ENCODE results near the gene LNPEP. TPM values are rescaled to one million over a fixed set of nuclear protein-coding genes. Genes with fewer than 3 reads are reported as not detected.

The LNPEP gene
- total RNA-seq, 1 donor from 2014 or later, result 36.3 TPM

DNA sequence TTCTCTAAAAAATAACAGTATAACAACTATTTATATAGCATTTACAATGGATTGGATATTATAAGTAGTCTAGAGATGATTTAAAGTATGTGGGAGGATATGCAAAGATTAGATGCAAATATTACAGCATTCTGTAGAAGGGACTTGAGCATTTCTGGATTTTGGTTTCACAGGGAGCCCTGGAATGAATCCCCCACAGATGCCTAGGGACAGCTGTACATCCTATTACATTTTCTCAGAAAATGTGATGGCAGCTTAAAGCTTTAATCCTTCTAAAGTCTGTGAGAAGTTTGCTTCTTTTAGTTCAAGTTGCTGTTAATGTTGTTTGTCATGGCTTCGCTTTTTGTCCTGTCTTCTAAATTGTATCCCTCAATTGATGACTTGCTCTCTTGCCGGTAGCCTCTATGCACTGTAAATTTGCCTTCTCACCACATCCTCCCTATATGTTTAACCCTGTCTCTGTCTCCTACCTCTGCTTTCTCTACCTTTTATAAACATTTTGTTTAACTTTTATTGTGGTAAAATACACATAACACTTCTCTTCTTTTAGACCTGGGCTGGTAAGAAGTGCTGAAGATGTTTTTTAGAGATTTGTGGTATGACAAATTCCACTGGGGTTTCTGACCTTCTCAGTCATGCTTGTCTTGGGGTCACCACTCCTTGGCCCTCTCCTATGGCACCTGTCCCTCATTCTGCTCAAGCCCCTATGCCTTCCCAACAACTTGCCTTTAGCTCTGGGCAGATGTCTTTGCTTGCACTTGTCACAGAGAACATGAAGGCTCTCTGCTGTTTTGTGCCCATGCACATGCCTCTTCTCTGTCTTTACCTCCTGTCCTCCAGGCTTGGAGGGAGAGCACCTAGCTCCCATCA lies 37.9 kb downstream of the LNPEP start:
- no peaks in the 10 kb centered on the region for H3K27me3 ChIP-seq (ENCODE audit: insufficient read depth, low read length)
- no peaks in the 10 kb centered on the region for H3K9me3 Mint-ChIP-seq (ENCODE audit: unreplicated experiment)
- peaks cover 2% of the 10 kb centered on the region for H3K4me1 ChIP-seq (ENCODE audit: insufficient read depth, low read length)
- no peak overlapping the region for H3K4me2 ChIP-seq (ENCODE audit: low read length)
- TF ChIP-seq EZH2 (IDR thresholded peaks at IDR 0.05; ENCODE audit: insufficient read depth, low read length), result no peak
- TF ChIP-seq, protein P1, sequence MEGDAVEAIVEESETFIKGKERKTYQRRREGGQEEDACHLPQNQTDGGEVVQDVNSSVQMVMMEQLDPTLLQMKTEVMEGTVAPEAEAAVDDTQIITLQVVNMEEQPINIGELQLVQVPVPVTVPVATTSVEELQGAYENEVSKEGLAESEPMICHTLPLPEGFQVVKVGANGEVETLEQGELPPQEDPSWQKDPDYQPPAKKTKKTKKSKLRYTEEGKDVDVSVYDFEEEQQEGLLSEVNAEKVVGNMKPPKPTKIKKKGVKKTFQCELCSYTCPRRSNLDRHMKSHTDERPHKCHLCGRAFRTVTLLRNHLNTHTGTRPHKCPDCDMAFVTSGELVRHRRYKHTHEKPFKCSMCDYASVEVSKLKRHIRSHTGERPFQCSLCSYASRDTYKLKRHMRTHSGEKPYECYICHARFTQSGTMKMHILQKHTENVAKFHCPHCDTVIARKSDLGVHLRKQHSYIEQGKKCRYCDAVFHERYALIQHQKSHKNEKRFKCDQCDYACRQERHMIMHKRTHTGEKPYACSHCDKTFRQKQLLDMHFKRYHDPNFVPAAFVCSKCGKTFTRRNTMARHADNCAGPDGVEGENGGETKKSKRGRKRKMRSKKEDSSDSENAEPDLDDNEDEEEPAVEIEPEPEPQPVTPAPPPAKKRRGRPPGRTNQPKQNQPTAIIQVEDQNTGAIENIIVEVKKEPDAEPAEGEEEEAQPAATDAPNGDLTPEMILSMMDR (IDR thresholded peaks at IDR 0.05; ENCODE audit: insufficient read depth, low read depth, low read length), result no peak
- peaks cover 34% of the 10 kb centered on the region for H4K20me1 ChIP-seq (ENCODE audit: insufficient read depth, low read length)
- H3K36me3 Mint-ChIP-seq (ENCODE audit: low read depth, unreplicated experiment), result no peaks in the 10 kb centered on the region
- H3K27ac ChIP-seq (ENCODE audit: low read depth, low read length), result no peak overlapping the region
- no peak overlapping the region for H3K4me3 ChIP-seq (ENCODE audit: insufficient read depth, low read depth, low read length)
- no peak overlapping the region for H2AFZ ChIP-seq (ENCODE audit: low read depth, low read length)
- H3K4me3 Mint-ChIP-seq (ENCODE audit: unreplicated experiment), result no peak overlapping the region
- no peaks in the 10 kb centered on the region for H3K9me3 ChIP-seq (ENCODE audit: insufficient read depth, low read depth, low read length)
- H3K4me1 Mint-ChIP-seq (ENCODE audit: low read depth, unreplicated experiment), result peaks cover 31% of the 10 kb centered on the region
- no peak overlapping the region for H3K9ac ChIP-seq (ENCODE audit: low read length)
- H3K36me3 ChIP-seq (ENCODE audit: insufficient read depth, low read length), result no peaks in the 10 kb centered on the region
- peaks cover 64% of the 10 kb centered on the region for H3K79me2 ChIP-seq (ENCODE audit: insufficient read depth, low read length)
- H3K27ac Mint-ChIP-seq (ENCODE audit: unreplicated experiment), result no peak overlapping the region
- no peaks in the 10 kb centered on the region for H3K27me3 Mint-ChIP-seq (ENCODE audit: low read depth, unreplicated experiment)
- DNase-seq (ENCODE audit: low read depth), result no peak
- FAIRE-seq, result no peak

DNA sequence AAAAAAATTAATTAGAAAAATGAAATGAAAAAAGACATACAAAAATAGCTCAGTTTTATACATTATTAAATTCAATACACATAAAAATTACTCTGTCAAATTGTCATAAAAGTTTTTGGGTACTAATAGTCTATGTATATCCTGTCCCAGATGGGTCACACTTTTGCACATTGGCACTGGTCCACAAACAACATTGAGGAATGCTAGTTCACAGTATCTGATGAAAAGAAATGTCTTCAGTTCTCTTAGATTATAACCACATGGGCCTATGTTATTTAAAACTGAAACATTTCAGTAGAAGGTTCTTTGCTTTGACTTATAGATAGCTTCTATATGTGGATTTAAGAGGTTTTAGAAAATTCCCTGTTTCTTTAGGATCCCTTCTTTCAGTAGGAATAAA lies 39.8 kb downstream of the LNPEP start:
- peaks cover 7% of the 10 kb centered on the region for H3K4me1 ChIP-seq (ENCODE audit: insufficient read depth, low read length)
- H3K36me3 ChIP-seq (ENCODE audit: insufficient read depth, low read length), result peaks cover 3% of the 10 kb centered on the region
- H3K79me2 ChIP-seq (ENCODE audit: insufficient read depth, low read length), result peaks cover 50% of the 10 kb centered on the region
- no peaks in the 10 kb centered on the region for H3K27me3 ChIP-seq (ENCODE audit: insufficient read depth, low read length)
- Mint-ChIP-seq H3K27me3 (ENCODE audit: low read depth, unreplicated experiment) (no peaks in the 10 kb centered on the region), H3K36me3 (ENCODE audit: low read depth, unreplicated experiment) (peaks cover 3% of the 10 kb centered on the region), H3K9me3 (ENCODE audit: unreplicated experiment) (no peaks in the 10 kb centered on the region), H3K4me1 (ENCODE audit: low read depth, unreplicated experiment) (peaks cover 29% of the 10 kb centered on the region), H3K27ac (ENCODE audit: unreplicated experiment) (no peak overlapping the region), H3K4me3 (ENCODE audit: unreplicated experiment) (no peak overlapping the region)
- no peak overlapping the region for H3K9ac ChIP-seq (ENCODE audit: low read length)
- DNase-seq (ENCODE audit: low read depth) (no peak), FAIRE-seq (no peak)
- TF ChIP-seq EZH2 (IDR thresholded peaks at IDR 0.05; ENCODE audit: insufficient read depth, low read length), result no peak
- TF ChIP-seq, protein P1 (IDR thresholded peaks at IDR 0.05; ENCODE audit: insufficient read depth, low read depth, low read length), result no peak
- no peak overlapping the region for H3K27ac ChIP-seq (ENCODE audit: low read depth, low read length)
- H2AFZ ChIP-seq (ENCODE audit: low read depth, low read length), result no peak overlapping the region
- H3K4me3 ChIP-seq (ENCODE audit: insufficient read depth, low read depth, low read length), result no peak overlapping the region
- peaks cover 36% of the 10 kb centered on the region for H4K20me1 ChIP-seq (ENCODE audit: insufficient read depth, low read length)
- no peaks in the 10 kb centered on the region for H3K9me3 ChIP-seq (ENCODE audit: insufficient read depth, low read depth, low read length)
- H3K4me2 ChIP-seq (ENCODE audit: low read length), result no peak overlapping the region

DNA sequence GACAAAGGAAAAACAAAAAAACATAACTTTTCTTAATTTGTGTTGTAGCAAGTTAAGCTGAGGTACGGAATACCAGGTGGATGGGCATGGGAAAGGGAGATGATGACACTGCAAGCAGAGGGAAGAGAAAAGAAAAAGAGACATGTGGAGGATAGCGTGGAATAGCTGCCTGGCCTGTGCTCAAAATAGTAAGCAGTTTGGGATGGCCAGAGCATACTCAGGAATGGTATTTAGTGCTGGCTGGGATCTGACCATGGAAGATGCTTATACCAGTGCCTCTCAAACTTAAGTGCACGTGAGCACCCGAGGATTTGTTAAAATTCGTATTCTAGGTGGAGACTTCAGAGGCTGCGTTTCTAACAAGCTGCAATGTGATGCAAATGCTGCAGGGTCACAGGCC lies 41.3 kb downstream of the LNPEP start:
- H3K9me3 Mint-ChIP-seq (ENCODE audit: unreplicated experiment), result no peaks in the 10 kb centered on the region
- H3K4me3 Mint-ChIP-seq (ENCODE audit: unreplicated experiment), result no peak overlapping the region
- H3K4me2 ChIP-seq (ENCODE audit: low read length), result no peak overlapping the region
- no peak for TF ChIP-seq EZH2 (IDR thresholded peaks at IDR 0.05; ENCODE audit: insufficient read depth, low read length)
- TF ChIP-seq, protein P1 (IDR thresholded peaks at IDR 0.05; ENCODE audit: insufficient read depth, low read depth, low read length), result no peak
- H3K4me1 Mint-ChIP-seq (ENCODE audit: low read depth, unreplicated experiment), result peaks cover 29% of the 10 kb centered on the region
- DNase-seq (ENCODE audit: low read depth) (no peak), FAIRE-seq (no peak)
- H3K36me3 ChIP-seq (ENCODE audit: insufficient read depth, low read length), result peaks cover 3% of the 10 kb centered on the region
- H3K27ac Mint-ChIP-seq (ENCODE audit: unreplicated experiment), result no peak overlapping the region
- no peak overlapping the region for H3K9ac ChIP-seq (ENCODE audit: low read length)
- no peak overlapping the region for H3K27ac ChIP-seq (ENCODE audit: low read depth, low read length)
- H3K27me3 ChIP-seq (ENCODE audit: insufficient read depth, low read length), result no peaks in the 10 kb centered on the region
- peaks cover 36% of the 10 kb centered on the region for H4K20me1 ChIP-seq (ENCODE audit: insufficient read depth, low read length)
- peaks cover 5% of the 10 kb centered on the region for H3K36me3 Mint-ChIP-seq (ENCODE audit: low read depth, unreplicated experiment)
- no peaks in the 10 kb centered on the region for H3K27me3 Mint-ChIP-seq (ENCODE audit: low read depth, unreplicated experiment)
- no peak overlapping the region for H2AFZ ChIP-seq (ENCODE audit: low read depth, low read length)
- H3K4me3 ChIP-seq (ENCODE audit: insufficient read depth, low read depth, low read length), result no peak overlapping the region
- H3K9me3 ChIP-seq (ENCODE audit: insufficient read depth, low read depth, low read length), result no peaks in the 10 kb centered on the region
- H3K79me2 ChIP-seq (ENCODE audit: insufficient read depth, low read length), result peaks cover 35% of the 10 kb centered on the region
- peaks cover 7% of the 10 kb centered on the region for H3K4me1 ChIP-seq (ENCODE audit: insufficient read depth, low read length)

All from astrocyte (in vitro differentiated cells and primary cell).